SU-DHL-6 (cell line): ENCODE results near the gene DNAH11.

Experiments used
- EZH2phosphoT487 ChIP-seq: fragments of 200-600 bp; sonication (generic), shearing (Covaris generic); conservative IDR thresholded peaks from 2 replicates; pipeline ENCODE4 v1.6.1; 2018; ENCODE audit warnings: mild to moderate bottlenecking, antibody characterized with exemption, low read length, moderate library complexity, mixed read lengths
- TF ChIP-seq, protein P1 (sequence below): fragments of 200-600 bp; sonication (generic); IDR thresholded peaks from one replicate; pipeline ENCODE4 v1.5.1; 2017; ENCODE audit warnings: antibody characterized with exemption, mild to moderate bottlenecking, low read length, moderate library complexity; ENCODE audit not compliant: insufficient read depth, poor library complexity, severe bottlenecking

DNA sequence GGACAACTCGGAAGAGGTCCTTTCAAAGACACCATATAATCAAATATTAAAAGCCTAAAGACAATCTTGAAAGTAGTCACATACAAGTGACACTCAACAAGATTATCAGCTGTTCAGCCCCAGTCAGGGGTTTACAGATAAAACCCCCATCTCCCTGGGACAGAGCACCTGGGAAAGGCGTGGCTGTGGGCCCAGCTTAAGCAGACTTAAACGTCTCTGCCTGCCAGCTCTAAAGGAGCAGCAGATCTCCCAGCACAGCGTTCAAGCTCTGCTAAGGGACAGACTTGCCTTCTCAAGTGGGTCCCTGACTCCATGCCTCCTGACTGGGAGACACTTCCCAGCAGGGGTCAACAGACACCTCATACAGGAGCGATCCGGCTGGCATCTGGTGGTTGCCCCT is 384.9 kb downstream of the DNAH11 start:
- TF ChIP-seq, protein P1, sequence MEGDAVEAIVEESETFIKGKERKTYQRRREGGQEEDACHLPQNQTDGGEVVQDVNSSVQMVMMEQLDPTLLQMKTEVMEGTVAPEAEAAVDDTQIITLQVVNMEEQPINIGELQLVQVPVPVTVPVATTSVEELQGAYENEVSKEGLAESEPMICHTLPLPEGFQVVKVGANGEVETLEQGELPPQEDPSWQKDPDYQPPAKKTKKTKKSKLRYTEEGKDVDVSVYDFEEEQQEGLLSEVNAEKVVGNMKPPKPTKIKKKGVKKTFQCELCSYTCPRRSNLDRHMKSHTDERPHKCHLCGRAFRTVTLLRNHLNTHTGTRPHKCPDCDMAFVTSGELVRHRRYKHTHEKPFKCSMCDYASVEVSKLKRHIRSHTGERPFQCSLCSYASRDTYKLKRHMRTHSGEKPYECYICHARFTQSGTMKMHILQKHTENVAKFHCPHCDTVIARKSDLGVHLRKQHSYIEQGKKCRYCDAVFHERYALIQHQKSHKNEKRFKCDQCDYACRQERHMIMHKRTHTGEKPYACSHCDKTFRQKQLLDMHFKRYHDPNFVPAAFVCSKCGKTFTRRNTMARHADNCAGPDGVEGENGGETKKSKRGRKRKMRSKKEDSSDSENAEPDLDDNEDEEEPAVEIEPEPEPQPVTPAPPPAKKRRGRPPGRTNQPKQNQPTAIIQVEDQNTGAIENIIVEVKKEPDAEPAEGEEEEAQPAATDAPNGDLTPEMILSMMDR: no peak
- TF ChIP-seq EZH2phosphoT487: no peak
